ENCODE measurements around the gene CDH4.

Gene CDH4

GRCh38 chr20:61795669-61796630, 543.9 kb downstream of the CDH4 start:
- DNase-seq, result no peak

- DNase-seq, result no peak
These were observed 544.7 kb downstream of the CDH4 start for GRCh38 chr20:61796738-61797137.

GRCh38 chr20:61797200-61797599, 545.1 kb downstream of the CDH4 start:
- no peak for DNase-seq

- no peak for DNase-seq
These were observed 545.9 kb downstream of the CDH4 start for GRCh38 chr20:61797971-61798411.

- no peak for DNase-seq
These were observed 546.6 kb downstream of the CDH4 start for GRCh38 chr20:61798632-61799031.

GRCh38 chr20:61799394-61799923, 547.4 kb downstream of the CDH4 start:
- DNase-seq, result no peak

- no peak for DNase-seq
These were observed 547.9 kb downstream of the CDH4 start for GRCh38 chr20:61799928-61800327.

- no peak for DNase-seq
These were observed 548.5 kb downstream of the CDH4 start for GRCh38 chr20:61800359-61801064.

GRCh38 chr20:61801065-61801360, 549.0 kb downstream of the CDH4 start:
- no peak for DNase-seq

GRCh38 chr20:61801428-61801827, 549.4 kb downstream of the CDH4 start:
- no peak for DNase-seq

- no peak for DNase-seq
These were observed 549.9 kb downstream of the CDH4 start for GRCh38 chr20:61801857-61802442.

- DNase-seq, result no peak
These were observed 550.8 kb downstream of the CDH4 start for GRCh38 chr20:61802721-61803311.

- DNase-seq, result no peak
These were observed 551.4 kb downstream of the CDH4 start for GRCh38 chr20:61803416-61803914.

- DNase-seq, result no peak
These were observed 552.1 kb downstream of the CDH4 start for GRCh38 chr20:61803915-61804751.

- no peak for DNase-seq
These were observed 552.8 kb downstream of the CDH4 start for GRCh38 chr20:61804752-61805295.

GRCh38 chr20:61805365-61805764, 553.3 kb downstream of the CDH4 start:
- DNase-seq, result no peak

- DNase-seq, result no peak
These were observed 553.7 kb downstream of the CDH4 start for GRCh38 chr20:61805781-61806180.

GRCh38 chr20:61806314-61806713, 554.3 kb downstream of the CDH4 start:
- DNase-seq, result no peak

- no peak for DNase-seq
These were observed 554.9 kb downstream of the CDH4 start for GRCh38 chr20:61806995-61807394.
